Activated T-cell treated with anti-CD3 and anti-CD28 coated beads, Interleukin-2, amount 50 U/mL, for 24 hours (primary cell): ENCODE results near the gene RSPH9.

Experiments
- DNase-seq: peaks from one replicate; pipeline ENCODE4 v3.0.0-alpha.2; 2020
- H3K27ac Mint-ChIP-seq: 2 replicates; pipeline ENCODE4 v1.8.0; 2020; ENCODE audit warnings: mild to moderate bottlenecking, mixed read lengths
- H3K27me3 Mint-ChIP-seq: 2 replicates; pipeline ENCODE4 v1.8.0; 2020; ENCODE audit warnings: mixed read lengths
- H3K36me3 Mint-ChIP-seq: 2 replicates; pipeline ENCODE4 v1.8.0; 2020; ENCODE audit warnings: low read depth, mixed read lengths
- H3K4me1 Mint-ChIP-seq: 2 replicates; pipeline ENCODE4 v1.8.0; 2020; ENCODE audit warnings: low read depth, mixed read lengths
- H3K4me3 Mint-ChIP-seq: 2 replicates; pipeline ENCODE4 v1.8.0; 2020; ENCODE audit warnings: mild to moderate bottlenecking, moderate library complexity, mixed read lengths
- H3K9me3 Mint-ChIP-seq: 2 replicates; pipeline ENCODE4 v1.8.0; 2020; ENCODE audit warnings: mixed read lengths

RSPH9 gene, protein sequence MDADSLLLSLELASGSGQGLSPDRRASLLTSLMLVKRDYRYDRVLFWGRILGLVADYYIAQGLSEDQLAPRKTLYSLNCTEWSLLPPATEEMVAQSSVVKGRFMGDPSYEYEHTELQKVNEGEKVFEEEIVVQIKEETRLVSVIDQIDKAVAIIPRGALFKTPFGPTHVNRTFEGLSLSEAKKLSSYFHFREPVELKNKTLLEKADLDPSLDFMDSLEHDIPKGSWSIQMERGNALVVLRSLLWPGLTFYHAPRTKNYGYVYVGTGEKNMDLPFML

DNA sequence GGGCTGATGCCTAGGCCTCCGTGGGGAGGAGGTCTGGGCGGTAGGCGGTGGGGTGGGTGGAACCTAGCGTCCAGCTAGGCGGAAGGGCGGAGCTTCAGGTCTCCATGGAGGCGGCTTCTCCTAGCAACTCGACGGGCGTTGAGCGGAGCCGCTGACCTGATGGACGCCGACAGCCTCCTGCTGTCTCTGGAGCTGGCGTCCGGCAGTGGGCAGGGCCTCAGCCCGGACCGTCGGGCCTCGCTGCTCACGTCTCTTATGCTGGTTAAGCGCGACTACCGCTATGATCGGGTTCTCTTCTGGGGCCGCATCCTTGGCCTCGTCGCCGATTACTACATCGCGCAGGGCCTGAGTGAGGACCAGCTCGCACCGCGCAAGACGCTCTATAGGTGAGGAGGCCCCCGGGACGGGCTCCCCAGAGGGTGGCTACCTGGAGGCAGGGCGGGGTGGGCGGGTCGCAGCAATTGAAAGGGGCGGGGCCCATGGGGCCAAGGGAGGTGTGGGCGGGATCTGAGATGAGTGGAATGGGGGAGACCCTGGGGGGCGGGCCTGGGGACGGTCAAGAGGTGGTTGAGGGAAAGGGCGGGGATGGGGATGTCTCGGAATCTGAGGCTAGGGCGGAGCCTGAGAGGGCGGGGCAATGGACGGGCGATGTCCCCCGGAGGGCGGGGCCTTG is at the start of gene RSPH9:
Gene RSPH9, plus strand, starts transcription at position 97 of the 673 bp plus-strand sequence. Its CDS starts 63 bp downstream, at position 160.
- Mint-ChIP-seq H3K36me3 (peaks cover 22% of the 10 kb centered on the region), H3K4me1 (peaks cover 25% of the 10 kb centered on the region), H3K27me3 (no peaks in the 10 kb centered on the region), H3K27ac (peak within 1 kb of the TSS; percentile 67), H3K9me3 (no peaks in the 10 kb centered on the region), H3K4me3 (peak within 1 kb of the TSS; percentile 67)
- peak; percentile 77 for DNase-seq

DNA sequence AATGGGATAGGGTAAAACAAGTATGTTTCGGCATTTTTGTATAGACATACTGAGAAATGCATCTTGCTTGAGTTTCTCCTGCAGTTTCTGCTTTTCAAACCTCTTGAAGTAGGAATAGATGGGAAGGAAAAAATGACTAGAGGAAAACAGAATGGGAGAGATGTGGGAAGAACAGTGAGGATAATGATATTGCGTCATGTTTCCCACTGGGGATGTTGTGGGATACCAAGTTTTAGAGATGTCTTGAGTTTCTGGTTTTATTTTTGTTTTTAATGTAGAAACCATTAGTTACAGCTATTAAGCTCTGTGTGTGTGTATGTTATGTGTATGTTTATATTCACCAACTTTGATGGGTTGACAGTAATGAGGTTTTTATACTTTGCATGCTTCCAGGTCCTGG is 44.2 kb upstream of the RSPH9 start:
- no peaks in the 10 kb centered on the region for H3K9me3 Mint-ChIP-seq
- no peak for DNase-seq
- no peaks in the 10 kb centered on the region for H3K27me3 Mint-ChIP-seq
- H3K36me3 Mint-ChIP-seq = peaks cover 77% of the 10 kb centered on the region
- H3K4me3 Mint-ChIP-seq = no peak overlapping the region
- no peak overlapping the region for H3K27ac Mint-ChIP-seq
- no peaks in the 10 kb centered on the region for H3K4me1 Mint-ChIP-seq

DNA sequence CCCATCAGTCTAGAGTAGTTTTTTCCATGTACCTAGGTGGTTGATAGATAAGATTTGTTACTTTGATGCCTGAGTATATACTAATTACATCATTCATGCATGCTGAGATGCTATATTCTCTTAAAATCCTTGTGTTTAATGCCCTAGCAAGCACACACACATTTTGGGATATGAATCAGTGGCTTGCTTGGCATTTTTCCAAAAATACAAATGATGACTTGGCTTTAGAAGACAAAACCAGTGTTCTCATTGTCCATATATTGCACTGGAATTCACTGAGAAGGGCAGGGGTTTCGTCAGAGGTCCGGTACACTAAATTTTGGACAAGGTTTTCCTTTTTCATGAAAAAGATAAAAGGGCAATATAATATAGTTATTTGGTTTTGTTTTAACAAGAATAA is 40.7 kb upstream of the RSPH9 start:
- no peaks in the 10 kb centered on the region for H3K27me3 Mint-ChIP-seq
- no peak for DNase-seq
- peaks cover 80% of the 10 kb centered on the region for H3K36me3 Mint-ChIP-seq
- H3K9me3 Mint-ChIP-seq = no peaks in the 10 kb centered on the region
- H3K27ac Mint-ChIP-seq = no peak overlapping the region
- peaks cover 3% of the 10 kb centered on the region for H3K4me1 Mint-ChIP-seq
- H3K4me3 Mint-ChIP-seq = no peak overlapping the region

DNA sequence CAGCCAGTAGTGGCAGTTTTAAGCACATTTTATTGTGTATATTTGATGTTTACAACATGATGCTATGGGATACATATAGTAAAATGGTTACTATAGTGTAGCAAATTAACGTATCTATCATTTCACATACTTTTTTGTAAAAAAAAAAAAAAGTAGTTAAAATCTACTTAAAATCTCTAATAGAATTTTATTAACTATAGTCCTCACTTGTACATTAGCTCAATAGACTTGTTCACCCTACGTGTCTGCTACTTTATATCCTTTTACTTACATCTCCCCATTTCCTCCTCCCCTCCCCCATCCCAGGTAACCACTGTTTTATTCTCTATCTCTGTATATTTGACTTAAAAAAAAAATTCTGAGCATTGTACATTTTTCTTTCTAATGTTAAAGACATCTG is 38.8 kb upstream of the RSPH9 start:
- DNase-seq = no peak
- Mint-ChIP-seq H3K27me3 (no peaks in the 10 kb centered on the region), H3K4me1 (peaks cover 3% of the 10 kb centered on the region), H3K27ac (no peak overlapping the region), H3K36me3 (peaks cover 80% of the 10 kb centered on the region), H3K4me3 (no peak overlapping the region), H3K9me3 (no peaks in the 10 kb centered on the region)

DNA sequence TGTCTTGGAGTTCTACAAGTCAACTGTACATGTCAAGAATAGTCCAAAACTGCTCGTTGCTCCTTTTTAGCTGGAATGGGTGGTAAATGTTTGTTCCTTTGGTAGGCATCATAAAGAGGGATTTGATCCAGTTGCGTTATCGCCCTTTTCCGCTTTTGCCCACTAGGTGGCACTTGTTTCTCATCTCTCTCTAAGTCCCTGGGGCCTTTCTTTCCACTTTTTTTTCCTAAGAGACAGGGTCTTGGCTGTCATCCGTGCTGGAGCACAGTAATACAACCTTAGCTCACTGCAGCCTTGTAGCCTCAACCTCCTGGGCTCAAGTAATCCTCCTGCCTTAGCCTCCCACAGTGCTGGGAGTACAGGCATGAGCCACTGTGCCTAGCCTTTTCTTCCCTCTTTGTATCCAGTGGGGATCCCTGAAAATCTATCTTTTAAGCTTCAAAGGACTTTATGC is 36.5 kb upstream of the RSPH9 start:
- Mint-ChIP-seq H3K4me3 (no peak overlapping the region), H3K27me3 (no peaks in the 10 kb centered on the region), H3K36me3 (peaks cover 80% of the 10 kb centered on the region), H3K27ac (no peak overlapping the region), H3K9me3 (no peaks in the 10 kb centered on the region), H3K4me1 (peaks cover 3% of the 10 kb centered on the region)
- peak; percentile 69 for DNase-seq

DNA sequence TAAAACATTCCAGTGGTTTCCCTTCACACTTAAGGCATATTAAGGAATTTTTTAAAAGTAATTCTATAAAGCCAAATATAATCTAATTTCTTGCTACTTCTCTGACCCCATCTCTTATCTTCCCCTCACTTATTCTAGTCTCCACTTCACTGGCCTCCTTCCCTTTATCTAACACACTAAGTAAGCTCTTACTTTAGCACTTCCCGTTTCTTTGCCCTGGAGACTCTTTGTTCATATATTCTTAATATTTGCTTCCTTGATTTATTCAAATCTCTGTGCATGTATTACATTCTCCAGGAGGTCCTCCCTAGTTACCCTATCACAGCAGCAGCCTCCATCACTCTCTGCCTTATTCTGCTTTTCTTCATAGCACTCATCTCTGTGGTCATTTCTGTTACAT is 36.0 kb upstream of the RSPH9 start:
- Mint-ChIP-seq H3K4me3 (no peak overlapping the region), H3K4me1 (peaks cover 3% of the 10 kb centered on the region), H3K27ac (no peak overlapping the region), H3K27me3 (no peaks in the 10 kb centered on the region), H3K36me3 (peaks cover 80% of the 10 kb centered on the region), H3K9me3 (no peaks in the 10 kb centered on the region)
- no peak for DNase-seq

DNA sequence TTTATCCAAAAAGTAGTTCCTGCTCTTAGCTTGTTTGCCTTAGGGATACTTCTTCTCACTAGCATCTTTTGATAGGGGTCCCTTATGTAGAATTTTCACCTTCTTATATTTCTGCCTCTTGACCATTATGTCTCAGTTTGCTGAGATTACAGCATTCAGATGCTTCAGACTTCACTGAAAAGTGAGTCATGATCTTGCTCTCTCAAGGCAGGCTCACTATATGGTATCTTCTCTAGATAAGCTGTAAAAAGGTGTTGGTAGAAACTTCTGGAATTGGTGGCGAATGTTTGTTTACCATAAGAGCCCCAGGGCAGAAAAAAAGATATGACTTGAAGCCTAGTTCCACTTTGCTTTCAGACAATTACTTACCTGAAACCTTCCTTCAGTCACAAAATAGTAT is 35.4 kb upstream of the RSPH9 start:
- H3K4me1 Mint-ChIP-seq = peaks cover 3% of the 10 kb centered on the region
- peak overlapping the region; percentile 2 for H3K27ac Mint-ChIP-seq
- H3K9me3 Mint-ChIP-seq = no peaks in the 10 kb centered on the region
- peaks cover 80% of the 10 kb centered on the region for H3K36me3 Mint-ChIP-seq
- H3K4me3 Mint-ChIP-seq = no peak overlapping the region
- H3K27me3 Mint-ChIP-seq = no peaks in the 10 kb centered on the region
- DNase-seq = no peak

DNA sequence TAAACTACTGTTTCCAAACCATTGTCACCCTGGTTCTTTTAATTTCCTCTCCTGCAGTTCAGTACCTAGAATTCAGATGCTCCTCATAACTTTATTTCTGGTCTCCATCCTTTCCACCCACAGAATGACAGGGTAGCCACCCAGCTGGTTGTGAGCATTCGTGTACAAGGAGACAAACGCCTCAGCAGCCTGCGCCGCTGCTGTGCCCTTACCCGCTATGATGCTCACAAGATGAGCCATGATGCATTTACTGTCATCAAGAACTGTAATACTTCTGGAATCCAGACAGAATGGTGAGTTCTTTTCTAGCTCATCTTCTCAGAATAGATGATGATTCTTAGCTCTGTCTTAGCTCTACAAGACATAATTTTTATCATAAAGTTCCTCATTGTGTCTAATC is 34.4 kb upstream of the RSPH9 start:
- H3K9me3 Mint-ChIP-seq = no peaks in the 10 kb centered on the region
- H3K27ac Mint-ChIP-seq = no peak overlapping the region
- H3K36me3 Mint-ChIP-seq = peaks cover 82% of the 10 kb centered on the region

DNA sequence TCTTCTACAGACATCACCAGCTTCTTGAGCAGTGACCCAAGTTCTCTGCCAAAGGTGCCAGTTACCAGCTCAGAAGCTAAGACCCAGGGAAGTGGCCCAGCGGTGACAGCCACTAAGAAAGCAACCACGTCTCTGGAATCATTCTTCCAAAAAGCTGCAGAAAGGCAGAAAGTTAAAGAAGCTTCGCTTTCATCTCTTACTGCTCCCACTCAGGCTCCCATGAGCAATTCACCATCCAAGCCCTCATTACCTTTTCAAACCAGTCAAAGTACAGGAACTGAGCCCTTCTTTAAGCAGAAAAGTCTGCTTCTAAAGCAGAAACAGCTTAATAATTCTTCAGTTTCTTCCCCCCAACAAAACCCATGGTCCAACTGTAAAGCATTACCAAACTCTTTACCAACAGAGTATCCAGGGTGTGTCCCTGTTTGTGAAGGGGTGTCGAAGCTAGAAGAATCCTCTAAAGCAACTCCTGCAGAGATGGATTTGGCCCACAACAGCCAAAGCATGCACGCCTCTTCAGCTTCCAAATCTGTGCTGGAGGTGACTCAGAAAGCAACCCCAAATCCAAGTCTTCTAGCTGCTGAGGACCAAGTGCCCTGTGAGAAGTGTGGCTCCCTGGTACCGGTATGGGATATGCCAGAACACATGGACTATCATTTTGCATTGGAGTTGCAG is 31.0 kb upstream of the RSPH9 start:
- Mint-ChIP-seq H3K36me3 (peaks cover 81% of the 10 kb centered on the region), H3K9me3 (no peaks in the 10 kb centered on the region), H3K4me3 (no peak overlapping the region)

More for the DNA sequence above, 34.4 kb upstream of the RSPH9 start:
- H3K27me3 Mint-ChIP-seq = no peaks in the 10 kb centered on the region
- H3K4me1 Mint-ChIP-seq = peaks cover 3% of the 10 kb centered on the region
- H3K4me3 Mint-ChIP-seq = no peak overlapping the region
- DNase-seq = no peak

DNA sequence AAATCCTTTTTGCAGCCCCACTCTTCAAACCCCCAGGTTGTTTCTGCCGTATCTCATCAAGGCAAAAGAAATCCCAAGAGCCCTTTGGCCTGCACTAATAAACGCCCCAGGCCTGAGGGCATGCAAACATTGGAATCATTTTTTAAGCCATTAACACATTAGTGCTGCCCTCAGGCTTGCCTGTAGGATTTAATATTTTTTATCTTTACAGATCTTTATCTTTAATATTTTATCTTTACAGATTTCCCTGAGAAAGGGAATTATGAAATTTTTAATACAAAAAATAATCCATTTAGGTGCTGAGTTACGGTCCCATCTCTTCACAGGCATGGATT is 30.5 kb upstream of the RSPH9 start:
- Mint-ChIP-seq H3K36me3 (peaks cover 80% of the 10 kb centered on the region), H3K9me3 (no peaks in the 10 kb centered on the region), H3K4me1 (no peaks in the 10 kb centered on the region), H3K27ac (no peak overlapping the region), H3K27me3 (no peaks in the 10 kb centered on the region), H3K4me3 (no peak overlapping the region)
- DNase-seq = no peak

More for the DNA sequence above, 31.0 kb upstream of the RSPH9 start:
- H3K27ac Mint-ChIP-seq = no peak overlapping the region
- H3K27me3 Mint-ChIP-seq = no peaks in the 10 kb centered on the region
- DNase-seq = no peak
- H3K4me1 Mint-ChIP-seq = no peaks in the 10 kb centered on the region

DNA sequence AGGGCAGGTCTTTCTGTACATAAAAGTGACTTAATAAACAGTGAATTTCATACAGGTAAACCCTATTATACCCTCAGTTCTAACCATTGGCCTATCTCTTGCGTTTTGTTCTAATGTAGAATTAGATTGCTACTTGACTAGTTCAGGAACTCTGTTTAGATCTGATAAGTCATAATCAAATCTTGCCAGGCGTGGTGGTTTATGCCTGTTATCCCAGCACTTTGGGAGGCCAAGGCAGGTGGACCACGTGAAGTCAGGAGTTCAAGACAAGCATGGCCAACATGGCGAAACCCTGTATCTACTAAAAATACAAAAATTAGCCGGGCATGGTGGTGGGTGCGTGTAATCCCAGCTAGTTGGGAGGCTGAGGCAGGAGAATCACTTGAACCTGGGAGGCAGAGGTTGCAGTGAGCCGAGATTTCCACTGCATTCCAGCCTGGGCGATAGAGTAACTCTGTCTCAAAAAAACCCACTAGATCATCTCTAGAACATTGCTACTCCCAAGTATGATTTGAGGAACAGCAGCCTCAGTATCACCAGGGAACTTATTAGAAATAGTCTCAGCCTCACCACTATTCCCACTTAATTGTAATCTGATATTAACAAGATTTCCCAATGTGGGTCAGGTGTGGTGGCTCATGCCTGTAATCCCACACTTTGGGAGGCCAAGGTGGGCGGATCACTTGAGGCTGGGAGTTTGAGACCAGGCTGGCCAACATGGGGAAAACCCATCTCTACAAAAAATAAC is 27.9 kb upstream of the RSPH9 start:
- Mint-ChIP-seq H3K4me3 (no peak overlapping the region), H3K27ac (peak overlapping the region; percentile 29)

DNA sequence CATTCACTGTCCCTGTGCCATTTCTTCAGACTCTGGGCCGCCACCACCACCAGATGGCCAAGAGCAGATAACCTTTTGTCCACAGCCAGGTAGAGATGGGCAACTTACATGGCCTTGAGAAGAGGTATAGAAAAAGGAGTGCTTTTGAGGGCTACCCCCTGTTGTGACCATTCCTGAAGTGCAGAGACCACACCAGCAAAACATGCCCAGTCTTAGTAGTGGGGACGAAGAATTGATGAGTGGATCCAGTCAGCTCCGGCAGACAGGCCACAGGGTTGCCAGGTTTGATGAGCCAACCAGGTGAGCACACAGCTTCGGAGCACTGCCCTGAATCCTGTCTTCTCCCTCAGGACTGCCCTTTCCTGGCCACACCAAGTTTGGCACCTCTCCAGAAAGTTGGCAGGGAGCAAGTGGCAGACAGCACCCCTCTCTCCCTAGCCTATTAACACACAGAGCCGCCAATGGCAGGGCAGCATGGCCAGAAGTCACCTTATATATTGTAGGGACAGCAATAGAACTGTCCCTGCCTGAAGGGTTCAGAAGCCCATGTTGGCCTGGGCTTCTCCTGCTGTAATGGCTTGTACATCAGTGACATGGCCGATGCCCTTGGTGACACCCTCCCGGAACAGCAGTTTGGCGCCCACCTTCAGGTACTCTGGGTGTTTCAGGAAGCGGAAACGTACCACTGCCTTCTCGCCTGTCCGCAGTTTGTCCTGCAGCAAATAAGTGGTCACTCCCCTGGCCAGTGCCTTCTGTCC is 23.6 kb upstream of the RSPH9 start:
- no peak overlapping the region for H3K4me3 Mint-ChIP-seq
- H3K4me1 Mint-ChIP-seq = peaks cover under 1% of the 10 kb centered on the region
- peaks cover 90% of the 10 kb centered on the region for H3K36me3 Mint-ChIP-seq
- no peaks in the 10 kb centered on the region for H3K27me3 Mint-ChIP-seq
- DNase-seq = peak; percentile 25
- H3K27ac Mint-ChIP-seq = peak overlapping the region; percentile 23
- no peaks in the 10 kb centered on the region for H3K9me3 Mint-ChIP-seq

More for the DNA sequence above, 27.9 kb upstream of the RSPH9 start:
- Mint-ChIP-seq H3K36me3 (peaks cover 81% of the 10 kb centered on the region), H3K27me3 (no peaks in the 10 kb centered on the region), H3K9me3 (no peaks in the 10 kb centered on the region), H3K4me1 (no peaks in the 10 kb centered on the region)
- DNase-seq = no peak

DNA sequence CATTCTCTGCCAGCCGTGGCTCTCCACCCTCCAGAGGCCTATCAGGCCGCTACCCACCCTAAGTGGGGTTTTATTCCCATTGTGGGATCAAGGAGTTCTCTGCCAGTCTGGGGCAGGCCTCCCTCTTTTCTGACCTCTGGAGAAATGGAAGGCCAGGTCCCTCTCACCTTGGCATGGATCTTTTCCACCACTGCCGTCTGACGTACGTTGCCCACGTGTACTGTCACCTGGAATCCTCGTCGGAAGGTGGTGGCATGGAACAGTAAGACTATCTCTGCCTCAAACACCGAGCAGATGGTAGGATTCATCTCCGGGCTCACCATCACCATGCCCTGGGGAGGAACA is 23.0 kb upstream of the RSPH9 start:
- Mint-ChIP-seq H3K9me3 (no peaks in the 10 kb centered on the region), H3K4me3 (no peak overlapping the region), H3K27ac (peak overlapping the region; percentile 26)

DNA sequence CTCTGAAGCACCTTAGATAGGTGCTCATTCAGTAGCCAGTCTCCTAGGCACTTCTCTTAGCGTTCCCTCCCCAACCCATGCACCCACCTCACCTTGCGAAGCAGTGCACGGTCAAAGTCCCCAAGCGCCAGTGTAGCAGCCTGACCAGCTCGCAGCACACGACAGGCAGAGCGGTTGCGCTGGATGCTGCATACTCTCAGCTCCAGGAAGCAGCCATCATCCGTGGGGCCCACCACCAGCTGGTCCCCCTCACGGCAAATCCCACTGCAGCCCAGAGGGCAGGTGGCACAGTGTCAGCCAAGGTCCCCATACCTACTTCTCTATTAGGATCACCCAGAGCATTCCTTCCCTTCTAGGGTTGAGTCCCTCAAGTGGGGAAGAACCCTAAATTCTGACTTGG is 22.3 kb upstream of the RSPH9 start:
- Mint-ChIP-seq H3K9me3 (no peaks in the 10 kb centered on the region), H3K27ac (no peak overlapping the region), H3K27me3 (no peaks in the 10 kb centered on the region), H3K4me3 (no peak overlapping the region), H3K36me3 (peaks cover 89% of the 10 kb centered on the region), H3K4me1 (peaks cover 11% of the 10 kb centered on the region)
- DNase-seq = peak; percentile 20

More for the DNA sequence above, 23.0 kb upstream of the RSPH9 start:
- Mint-ChIP-seq H3K36me3 (peaks cover 89% of the 10 kb centered on the region), H3K4me1 (peaks cover 3% of the 10 kb centered on the region), H3K27me3 (no peaks in the 10 kb centered on the region)
- DNase-seq = no peak
